ENCODE data around the gene AUP1. TPM values are rescaled to one million over a fixed set of nuclear protein-coding genes. Genes with fewer than 3 reads are reported as not detected.
"Not testable (repeated sequence)": the region's sequence is repeated elsewhere in the genome, so short reads cannot be mapped to it uniquely, and the experiment has no call there.

Gene AUP1
- total RNA-seq, 1 donor from 2014 or later, result 50.0 TPM

GRCh38 chr2:74483675-74484164 is 45.8 kb downstream of the AUP1 start:
- intact Hi-C loops (cut with DNase I), result loop anchor here (1.0 kb wide), 2 partner anchors 29 to 104 kb away; no protein-coding TSS in a partner anchor
- DNase-seq (ENCODE audit: low spot score), result not testable (repeated sequence)

DNA sequence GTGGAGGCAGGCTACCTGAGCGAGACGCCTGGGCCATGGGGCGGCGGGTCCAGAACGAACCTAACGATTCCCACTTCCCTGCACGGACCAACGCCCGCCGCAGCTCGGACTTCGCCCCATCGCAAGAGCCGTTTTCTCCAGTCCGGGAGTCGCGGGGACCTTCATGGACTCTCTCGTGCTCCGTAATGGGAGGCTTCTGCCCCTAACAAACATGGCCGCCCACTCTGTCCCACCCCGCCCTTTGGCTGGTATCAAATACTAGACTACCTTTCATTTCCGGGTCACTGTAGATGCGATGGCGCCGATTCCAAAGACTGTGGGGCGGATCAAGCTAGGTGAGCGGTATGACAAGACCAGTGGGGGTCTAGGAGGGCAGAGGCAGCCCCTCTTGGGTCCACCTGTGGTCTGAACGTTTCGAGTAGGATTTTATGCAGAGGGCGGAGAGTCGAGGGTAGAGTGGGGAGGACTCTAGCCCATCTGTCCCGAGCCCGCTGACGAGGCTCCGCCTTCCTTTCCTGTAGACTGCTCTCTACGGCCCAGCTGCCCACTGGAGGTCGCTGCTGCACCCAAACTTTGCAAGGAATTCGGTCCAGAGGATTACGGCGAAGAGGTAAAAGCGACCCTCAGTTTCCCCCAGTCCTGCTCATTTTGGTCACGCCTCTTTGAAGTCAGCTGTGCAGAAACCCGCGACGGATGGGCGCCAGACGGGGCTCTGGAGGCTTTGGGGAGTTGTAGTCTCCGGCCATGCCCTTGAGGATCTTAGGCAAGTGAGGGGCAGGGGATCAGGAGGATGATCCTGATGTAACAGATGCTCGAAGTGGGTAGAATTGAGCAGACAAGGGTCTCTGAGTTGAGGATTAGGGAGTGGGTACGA is 46.5 kb downstream of the AUP1 start, which contains the start of the genes CCDC142 and TTC31:
CCDC142 (minus strand) TSS at position 198 of the 874 bp plus-strand sequence; CDS start at position 37, 161 bp downstream.
TTC31 (plus strand) TSS at position 281 of the 874 bp plus-strand sequence; CDS start at position 296, 15 bp downstream.
- peak; percentile 97 for DNase-seq (ENCODE audit: low spot score)
- intact Hi-C loops (cut with DNase I), result loop anchor here (1.0 kb wide), 3 partner anchors 29 to 104 kb away; partner anchors contain the start of genes AUP1 and HTRA2

- intact Hi-C loops (cut with DNase I), result loop anchor here (1.0 kb wide), 1 partner anchor 47 kb away; the partner anchor contains the start of genes AUP1 and HTRA2
- no peak for DNase-seq (ENCODE audit: low spot score)
These were observed 47.3 kb downstream of the AUP1 start for GRCh38 chr2:74481961-74482800.

- intact Hi-C loops (cut with DNase I), result no loop called here
- no peak for DNase-seq (ENCODE audit: low spot score)
These were observed 48.1 kb downstream of the AUP1 start for GRCh38 chr2:74481431-74481830.

Other genes with a start within 250 kb of the AUP1 start
- 3.6 TPM for gene SLC4A5, start 186.3 kb downstream of the AUP1 start, total RNA-seq
- 233 TPM for gene DCTN1, start 149.4 kb downstream of the AUP1 start, total RNA-seq
- 1.1 TPM for gene C2orf81, start 108.1 kb downstream of the AUP1 start, total RNA-seq
- 2.6 TPM for gene WDR54, start 108.0 kb downstream of the AUP1 start, total RNA-seq
- gene RTKN, start 87.8 kb downstream of the AUP1 start, total RNA-seq, result 18.5 TPM
- 18.0 TPM for gene INO80B, start 74.6 kb downstream of the AUP1 start, total RNA-seq
- 47.7 TPM for gene WBP1, start 71.3 kb downstream of the AUP1 start, total RNA-seq
- gene MOGS, start 64.3 kb downstream of the AUP1 start, total RNA-seq, result 20.6 TPM
- 134 TPM for gene MRPL53, start 57.0 kb downstream of the AUP1 start, total RNA-seq
- gene CCDC142, start 46.7 kb downstream of the AUP1 start, total RNA-seq, result 8.0 TPM
- gene TTC31, start 46.6 kb downstream of the AUP1 start, total RNA-seq, result 11.2 TPM
- 0.51 TPM for gene LBX2, start 30.1 kb downstream of the AUP1 start, total RNA-seq
- 11.4 TPM for gene PCGF1, start 22.0 kb downstream of the AUP1 start, total RNA-seq
- gene TLX2, start 15.3 kb downstream of the AUP1 start, total RNA-seq, result not detected
- not detected for gene DQX1, start 3.5 kb downstream of the AUP1 start, total RNA-seq
- 25.0 TPM for gene HTRA2, start 227 bp upstream of the AUP1 start, total RNA-seq
- gene LOXL3, start 24.2 kb upstream of the AUP1 start, total RNA-seq, result 2.8 TPM
- 3.9 TPM for gene DOK1, start 25.0 kb upstream of the AUP1 start, total RNA-seq
- gene M1AP, start 118.6 kb upstream of the AUP1 start, total RNA-seq, result not detected
- 3.0 TPM for gene SEMA4F, start 124.5 kb upstream of the AUP1 start, total RNA-seq